NCI-H2081 treated with DMSO at 0.1 percent for 48 hours (cell line): Measurements from ENCODE around the gene RICTOR.

Source experiments
- DNase-seq: peaks from one replicate; lab custom pipeline; 2025; lab: John Stamatoyannopoulos, UW

Gene RICTOR

GRCh38 chr5:39074017-39074814 lies at the start of gene RICTOR:
Gene RICTOR, minus strand, starts transcription at chr5:39074399. Its CDS starts 22 bp downstream, at chr5:39074377.
- peak; percentile 79 for DNase-seq

- DNase-seq, result no peak
These were observed 47.7 kb upstream of the RICTOR start for GRCh38 chr5:39121922-39122321.

- DNase-seq, result no peak
These were observed 47.1 kb upstream of the RICTOR start for GRCh38 chr5:39121315-39121714.

GRCh38 chr5:39120052-39120420 lies 45.8 kb upstream of the RICTOR start:
- no peak for DNase-seq

GRCh38 chr5:39119404-39120051 lies 45.3 kb upstream of the RICTOR start:
- DNase-seq, result no peak

- DNase-seq, result no peak
These were observed 44.4 kb upstream of the RICTOR start for GRCh38 chr5:39118638-39119037.

GRCh38 chr5:39117401-39117800 lies 43.2 kb upstream of the RICTOR start:
- DNase-seq, result no peak

GRCh38 chr5:39116344-39117170 lies 42.4 kb upstream of the RICTOR start:
- DNase-seq, result no peak

- DNase-seq, result no peak
These were observed 41.6 kb upstream of the RICTOR start for GRCh38 chr5:39115644-39116343.

- no peak for DNase-seq
These were observed 40.0 kb upstream of the RICTOR start for GRCh38 chr5:39114155-39114554.

GRCh38 chr5:39113354-39113953 lies 39.3 kb upstream of the RICTOR start:
- DNase-seq, result no peak

- DNase-seq, result no peak
These were observed 35.4 kb upstream of the RICTOR start for GRCh38 chr5:39109606-39110005.

- DNase-seq, result no peak
These were observed 34.8 kb upstream of the RICTOR start for GRCh38 chr5:39108987-39109386.

- DNase-seq, result no peak
These were observed 33.2 kb upstream of the RICTOR start for GRCh38 chr5:39107350-39107749.

- no peak for DNase-seq
These were observed 32.1 kb upstream of the RICTOR start for GRCh38 chr5:39106322-39106721.

GRCh38 chr5:39104221-39104620 lies 30.0 kb upstream of the RICTOR start:
- no peak for DNase-seq

- no peak for DNase-seq
These were observed 28.5 kb upstream of the RICTOR start for GRCh38 chr5:39102684-39103155.

- no peak for DNase-seq
These were observed 26.7 kb upstream of the RICTOR start for GRCh38 chr5:39100851-39101396.

- DNase-seq, result no peak
These were observed 26.2 kb upstream of the RICTOR start for GRCh38 chr5:39100301-39100850.

GRCh38 chr5:39099831-39100230 lies 25.6 kb upstream of the RICTOR start:
- no peak for DNase-seq

GRCh38 chr5:39093352-39093751 lies 19.2 kb upstream of the RICTOR start:
- no peak for DNase-seq
